BJ (cell line): ENCODE data around the gene TMEM176A. TPM values are rescaled to one million over a fixed set of nuclear protein-coding genes. Genes with fewer than 3 reads are reported as not detected.

Experiments used
- CTCF ChIA-PET: fragments of 350-600 bp; formaldehyde crosslinking; extraction: SDS; loops from one replicate; lab custom pipeline; 2021; ENCODE audit warnings: antibody characterized with exemption, inconsistent platforms; lab: Yijun Ruan, JAX
- POLR2A ChIA-PET: fragments of 300-600 bp; sonication (Branson Sonifier 250); formaldehyde crosslinking; extraction: SDS; loops from one replicate; lab custom pipeline; 2021; ENCODE audit warnings: antibody characterized with exemption; lab: Charles Lee
- DNase-seq: peaks from one replicate; pipeline ENCODE4 v3.0.0-alpha.2; 2011; ENCODE audit warnings: low read depth
- H3K27me3 ChIP-seq: 2 replicates; pipeline ENCODE4 v1.6.0; 2011; ENCODE audit warnings: low read length; ENCODE audit not compliant: control insufficient read depth, insufficient read depth
- H3K36me3 ChIP-seq: 2 replicates; pipeline ENCODE4 v1.5.1; 2011; ENCODE audit warnings: low read length; ENCODE audit not compliant: control insufficient read depth, insufficient read depth
- H3K4me3 ChIP-seq: 2 replicates; pipeline ENCODE4 v1.5.1; 2011; ENCODE audit warnings: low read depth, mild to moderate bottlenecking, control low read depth, low read length
- polyA plus RNA-seq: library from polyadenylated mRNA; depleted of rRNA; stranded (reverse); fragments of >200 nt; gene quantifications from 2 replicates; pipeline ENCODE4 v1.2.3, GENCODE V29; 2011
- TF ChIP-seq, protein P1 (sequence below): IDR thresholded peaks from 2 replicates; pipeline ENCODE4 v1.5.1; 2011; ENCODE audit warnings: low read depth, mild to moderate bottlenecking, control low read depth, inconsistent platforms, low read length, moderate library complexity; ENCODE audit not compliant: insufficient read depth

TMEM176A gene
- polyA plus RNA-seq, 1 experiment = not detected

- TF ChIP-seq, protein P1, sequence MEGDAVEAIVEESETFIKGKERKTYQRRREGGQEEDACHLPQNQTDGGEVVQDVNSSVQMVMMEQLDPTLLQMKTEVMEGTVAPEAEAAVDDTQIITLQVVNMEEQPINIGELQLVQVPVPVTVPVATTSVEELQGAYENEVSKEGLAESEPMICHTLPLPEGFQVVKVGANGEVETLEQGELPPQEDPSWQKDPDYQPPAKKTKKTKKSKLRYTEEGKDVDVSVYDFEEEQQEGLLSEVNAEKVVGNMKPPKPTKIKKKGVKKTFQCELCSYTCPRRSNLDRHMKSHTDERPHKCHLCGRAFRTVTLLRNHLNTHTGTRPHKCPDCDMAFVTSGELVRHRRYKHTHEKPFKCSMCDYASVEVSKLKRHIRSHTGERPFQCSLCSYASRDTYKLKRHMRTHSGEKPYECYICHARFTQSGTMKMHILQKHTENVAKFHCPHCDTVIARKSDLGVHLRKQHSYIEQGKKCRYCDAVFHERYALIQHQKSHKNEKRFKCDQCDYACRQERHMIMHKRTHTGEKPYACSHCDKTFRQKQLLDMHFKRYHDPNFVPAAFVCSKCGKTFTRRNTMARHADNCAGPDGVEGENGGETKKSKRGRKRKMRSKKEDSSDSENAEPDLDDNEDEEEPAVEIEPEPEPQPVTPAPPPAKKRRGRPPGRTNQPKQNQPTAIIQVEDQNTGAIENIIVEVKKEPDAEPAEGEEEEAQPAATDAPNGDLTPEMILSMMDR = no peak
- no peaks in the 10 kb centered on the region for H3K36me3 ChIP-seq
- no peak overlapping the region for H3K4me3 ChIP-seq
- DNase-seq = no peak
- no peaks in the 10 kb centered on the region for H3K27me3 ChIP-seq
- ChIA-PET CTCF (interaction anchor here (1.2 to 1.7 kb wide), 2 partner anchors 8 to 10 kb away, joined by 6 to 7 read pairs; no protein-coding TSS in a partner anchor), POLR2A (no interaction called here)
Observed at GRCh38 chr7:150788474-150789269, 11.9 kb upstream of the TMEM176A start.

- Histone ChIP-seq H3K27me3 (no peaks in the 10 kb centered on the region), H3K36me3 (no peaks in the 10 kb centered on the region), H3K4me3 (no peak overlapping the region)
- TF ChIP-seq, protein P1 = no peak
- POLR2A ChIA-PET = no interaction called here
- no peak for DNase-seq
- CTCF ChIA-PET = no interaction called here
Observed at GRCh38 chr7:150790416-150791075, 10.0 kb upstream of the TMEM176A start.

- TF ChIP-seq, protein P1 = no peak
- Histone ChIP-seq H3K36me3 (no peaks in the 10 kb centered on the region), H3K27me3 (no peaks in the 10 kb centered on the region), H3K4me3 (no peak overlapping the region)
- CTCF ChIA-PET = no interaction called here
- POLR2A ChIA-PET = no interaction called here
- no peak for DNase-seq
Observed at GRCh38 chr7:150791304-150791703, 9.3 kb upstream of the TMEM176A start.

DNA sequence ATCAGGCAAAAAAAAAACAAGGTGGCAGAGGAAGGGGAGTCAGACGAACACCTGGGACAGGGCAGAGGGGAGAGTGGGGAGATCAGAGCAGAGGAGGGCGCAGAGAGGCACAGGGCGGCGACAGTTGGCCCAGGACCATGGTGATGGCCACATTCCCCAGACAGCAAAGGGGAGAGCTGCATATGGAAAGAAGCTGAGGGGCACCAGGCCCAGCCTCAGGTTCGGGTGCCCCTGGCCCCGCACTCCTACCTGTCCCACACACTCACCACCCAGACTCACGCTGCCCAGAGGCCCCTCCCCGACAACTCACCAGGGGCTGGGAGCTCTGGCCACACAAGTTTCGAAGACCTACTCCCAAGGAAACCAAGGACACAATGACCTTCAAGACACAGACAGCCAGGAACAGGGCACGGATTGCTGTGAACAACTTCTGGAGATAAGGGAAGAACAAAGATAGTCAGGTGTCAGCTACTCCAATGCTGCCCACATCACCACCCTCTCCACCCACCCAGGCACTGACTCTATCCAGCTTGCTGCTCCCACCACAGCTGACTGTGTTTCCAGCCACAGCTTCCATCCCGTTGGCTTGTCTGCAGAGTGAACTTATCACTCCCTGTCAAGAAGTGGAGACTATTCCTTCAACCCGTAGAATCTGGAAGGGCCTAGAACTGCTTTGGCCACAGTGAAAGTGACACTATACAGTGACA is 8.7 kb upstream of the TMEM176A start:
- Histone ChIP-seq H3K4me3 (no peak overlapping the region), H3K36me3 (no peaks in the 10 kb centered on the region), H3K27me3 (no peaks in the 10 kb centered on the region)
- POLR2A ChIA-PET = no interaction called here
- TF ChIP-seq, protein P1 = no peak
- CTCF ChIA-PET = no interaction called here
- no peak for DNase-seq
